Measurements from ENCODE around the gene SETD7. TPM values are rescaled to one million over a fixed set of nuclear protein-coding genes. Genes with fewer than 3 reads are reported as not detected.

Gene SETD7
- total and polyA plus RNA-seq, 2 donors from 2014 or later = 6.5 to 29.1 TPM

DNA sequence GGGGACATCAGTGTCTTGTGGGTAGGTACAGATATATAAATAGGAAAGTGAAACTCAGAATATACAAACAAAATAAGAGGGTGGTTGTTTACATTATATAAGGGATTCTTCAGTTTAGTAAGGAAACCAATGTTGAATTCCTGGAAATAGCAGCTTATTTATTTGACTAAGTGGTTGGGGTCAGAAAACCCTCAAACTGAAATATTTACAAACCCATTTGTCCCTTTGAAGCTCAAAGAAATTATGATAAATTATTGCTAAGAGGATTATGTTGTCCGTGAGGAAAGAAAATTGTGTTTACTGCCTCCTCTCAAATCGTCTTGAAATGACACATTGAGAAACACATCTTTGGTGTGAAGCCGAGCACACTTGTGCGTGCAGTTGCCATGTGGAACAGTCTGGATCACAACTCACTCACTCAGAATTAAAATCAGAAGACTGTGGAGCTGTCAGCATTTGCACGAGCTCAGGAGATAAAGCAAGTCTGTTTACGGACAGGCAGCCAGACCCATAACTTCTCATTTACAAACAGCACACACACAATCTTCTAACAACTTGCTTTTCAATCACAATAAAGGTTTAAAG is 46.8 kb upstream of the SETD7 start:
- Histone ChIP-seq H3K27ac (ENCODE audit: low read depth in 2 of 2, low read length in 2 of 2) (no peak overlapping the region), H3K36me3 (ENCODE audit: control insufficient read depth in 2 of 3, insufficient read depth in 3 of 3, low read length in 3 of 3) (no peaks in the 10 kb centered on the region), H3K9me3 (ENCODE audit: control insufficient read depth in 2 of 3, insufficient read depth in 1 of 3, low read length in 3 of 3) (no peaks in the 10 kb centered on the region), H3K4me3 (ENCODE audit: low read length in 3 of 3) (no peak overlapping the region), H3K27me3 (ENCODE audit: control insufficient read depth, insufficient read depth, low read length) (no peaks in the 10 kb centered on the region), H3K9ac (ENCODE audit: low read length in 3 of 3) (no peak overlapping the region), H3K4me1 (ENCODE audit: control insufficient read depth in 2 of 3, insufficient read depth in 2 of 3, low read depth in 1 of 3, low read length in 3 of 3) (no peaks in the 10 kb centered on the region)
- DNase-seq (no peak), FAIRE-seq (no peak)
- TF ChIP-seq, protein P1, sequence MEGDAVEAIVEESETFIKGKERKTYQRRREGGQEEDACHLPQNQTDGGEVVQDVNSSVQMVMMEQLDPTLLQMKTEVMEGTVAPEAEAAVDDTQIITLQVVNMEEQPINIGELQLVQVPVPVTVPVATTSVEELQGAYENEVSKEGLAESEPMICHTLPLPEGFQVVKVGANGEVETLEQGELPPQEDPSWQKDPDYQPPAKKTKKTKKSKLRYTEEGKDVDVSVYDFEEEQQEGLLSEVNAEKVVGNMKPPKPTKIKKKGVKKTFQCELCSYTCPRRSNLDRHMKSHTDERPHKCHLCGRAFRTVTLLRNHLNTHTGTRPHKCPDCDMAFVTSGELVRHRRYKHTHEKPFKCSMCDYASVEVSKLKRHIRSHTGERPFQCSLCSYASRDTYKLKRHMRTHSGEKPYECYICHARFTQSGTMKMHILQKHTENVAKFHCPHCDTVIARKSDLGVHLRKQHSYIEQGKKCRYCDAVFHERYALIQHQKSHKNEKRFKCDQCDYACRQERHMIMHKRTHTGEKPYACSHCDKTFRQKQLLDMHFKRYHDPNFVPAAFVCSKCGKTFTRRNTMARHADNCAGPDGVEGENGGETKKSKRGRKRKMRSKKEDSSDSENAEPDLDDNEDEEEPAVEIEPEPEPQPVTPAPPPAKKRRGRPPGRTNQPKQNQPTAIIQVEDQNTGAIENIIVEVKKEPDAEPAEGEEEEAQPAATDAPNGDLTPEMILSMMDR (IDR thresholded peaks at IDR 0.05; ENCODE audit: borderline replicate concordance, extremely low read depth, insufficient read depth) = no peak
- intact Hi-C loops (cut with DNase I) = loop anchor here (10.0 kb wide), 1 partner anchor 52 kb away; no protein-coding TSS in a partner anchor

DNA sequence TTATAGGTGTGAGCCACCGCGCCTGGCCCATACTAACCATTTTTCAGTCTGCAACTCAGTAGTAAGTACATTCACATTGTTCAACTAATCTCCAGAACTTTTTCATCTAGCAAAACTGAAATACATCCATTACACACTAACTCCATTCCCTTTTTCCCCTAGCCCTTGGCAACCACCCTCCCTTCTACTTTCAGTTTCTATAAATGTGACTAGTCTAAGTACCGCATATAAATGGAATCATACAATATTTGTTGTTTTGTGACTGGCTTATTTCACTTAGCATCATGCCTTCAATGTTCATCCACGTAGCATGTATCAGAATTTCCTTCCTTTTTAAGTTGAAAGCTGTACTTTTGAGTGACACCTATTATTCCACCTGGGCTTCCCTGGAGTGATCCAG is 44.6 kb upstream of the SETD7 start:
- no peaks in the 10 kb centered on the region for H3K27me3 ChIP-seq (ENCODE audit: control insufficient read depth, insufficient read depth, low read length)

GRCh38 chr4:139599594-139600374 is 43.8 kb upstream of the SETD7 start:
- Histone ChIP-seq H3K27me3 (ENCODE audit: control insufficient read depth, insufficient read depth, low read length) (no peaks in the 10 kb centered on the region), H3K9ac (ENCODE audit: low read length in 3 of 3) (no peak overlapping the region), H3K4me1 (ENCODE audit: control insufficient read depth in 2 of 3, insufficient read depth in 2 of 3, low read depth in 1 of 3, low read length in 3 of 3) (no peaks in the 10 kb centered on the region), H3K36me3 (ENCODE audit: control insufficient read depth in 2 of 3, insufficient read depth in 3 of 3, low read length in 3 of 3) (no peaks in the 10 kb centered on the region), H3K9me3 (ENCODE audit: control insufficient read depth in 2 of 3, insufficient read depth in 1 of 3, low read length in 3 of 3) (no peaks in the 10 kb centered on the region), H3K4me3 (ENCODE audit: low read length in 3 of 3) (no peak overlapping the region), H3K27ac (ENCODE audit: low read depth in 2 of 2, low read length in 2 of 2) (no peak overlapping the region)
- DNase-seq (no peak), FAIRE-seq (no peak)
- intact Hi-C loops (cut with DNase I) = loop anchor here (10.0 kb wide), 1 partner anchor 55 kb away; no protein-coding TSS in a partner anchor
- TF ChIP-seq, protein P1 (IDR thresholded peaks at IDR 0.05; ENCODE audit: borderline replicate concordance, extremely low read depth, insufficient read depth) = no peak

More for the DNA sequence above, 44.6 kb upstream of the SETD7 start:
- H3K27ac ChIP-seq (ENCODE audit: low read depth in 2 of 2, low read length in 2 of 2) = no peak overlapping the region
- no peak overlapping the region for H3K4me3 ChIP-seq (ENCODE audit: low read length in 3 of 3)
- TF ChIP-seq, protein P1 (IDR thresholded peaks at IDR 0.05; ENCODE audit: borderline replicate concordance, extremely low read depth, insufficient read depth) = no peak
- H3K9me3 ChIP-seq (ENCODE audit: control insufficient read depth in 2 of 3, insufficient read depth in 1 of 3, low read length in 3 of 3) = no peaks in the 10 kb centered on the region
- no peaks in the 10 kb centered on the region for H3K36me3 ChIP-seq (ENCODE audit: control insufficient read depth in 2 of 3, insufficient read depth in 3 of 3, low read length in 3 of 3)
- H3K4me1 ChIP-seq (ENCODE audit: control insufficient read depth in 2 of 3, insufficient read depth in 2 of 3, low read depth in 1 of 3, low read length in 3 of 3) = no peaks in the 10 kb centered on the region
- intact Hi-C loops (cut with DNase I) = loop anchor here (10.0 kb wide), 1 partner anchor 54 kb away; no protein-coding TSS in a partner anchor
- no peak for FAIRE-seq
- DNase-seq = no peak
- no peak overlapping the region for H3K9ac ChIP-seq (ENCODE audit: low read length in 3 of 3)

All from kidney (tissue), 14 donors.